GM18909 (cell line): Measurements from ENCODE around the gene LPAR3.
"Not testable (repeated sequence)": the region's sequence is repeated elsewhere in the genome, so short reads cannot be mapped to it uniquely, and the experiment has no call there.

Experiments used
- ATAC-seq: cut with Tn5 transposase; IDR thresholded peaks from one replicate; pipeline ENCODE4 v1.9.1; 2021; ENCODE audit warnings: mild to moderate bottlenecking; ENCODE audit not compliant: unreplicated experiment, poor library complexity

Gene LPAR3

DNA sequence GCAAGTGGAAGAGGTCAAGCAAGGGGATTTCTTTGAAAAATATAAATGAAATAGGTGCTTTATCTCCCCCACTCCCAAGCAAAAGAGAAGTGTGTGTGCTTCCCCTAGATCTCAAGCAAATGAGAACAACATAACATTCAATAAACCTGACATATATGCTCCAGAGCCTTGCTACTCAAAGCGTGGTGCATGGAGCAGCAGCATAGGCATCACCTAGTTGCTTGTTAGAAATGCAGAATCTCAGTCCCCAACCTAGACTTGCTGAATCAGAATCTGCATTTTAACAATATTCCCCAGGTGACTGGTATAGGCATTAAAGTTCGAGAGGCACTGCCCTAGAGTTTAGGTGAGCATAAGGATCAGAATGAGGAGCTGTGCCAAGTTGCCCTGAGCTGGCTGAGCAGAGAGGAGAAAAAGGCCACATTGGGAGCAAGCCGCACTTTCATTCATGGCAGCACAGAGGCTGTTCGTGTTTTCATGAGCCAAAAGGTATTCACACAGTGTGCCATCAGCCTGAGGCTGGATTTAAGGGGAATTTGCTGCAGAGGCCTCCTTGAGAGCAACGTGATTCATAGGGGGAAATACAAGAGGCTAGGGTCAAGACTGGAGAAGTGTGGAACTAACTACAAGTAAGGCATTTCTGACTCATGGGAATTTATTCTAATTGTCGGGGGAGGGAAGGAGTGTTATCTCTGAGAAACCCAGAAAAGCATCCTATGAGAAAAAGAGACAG, 14.3 kb upstream of the LPAR3 start:
- ATAC-seq = no peak

DNA sequence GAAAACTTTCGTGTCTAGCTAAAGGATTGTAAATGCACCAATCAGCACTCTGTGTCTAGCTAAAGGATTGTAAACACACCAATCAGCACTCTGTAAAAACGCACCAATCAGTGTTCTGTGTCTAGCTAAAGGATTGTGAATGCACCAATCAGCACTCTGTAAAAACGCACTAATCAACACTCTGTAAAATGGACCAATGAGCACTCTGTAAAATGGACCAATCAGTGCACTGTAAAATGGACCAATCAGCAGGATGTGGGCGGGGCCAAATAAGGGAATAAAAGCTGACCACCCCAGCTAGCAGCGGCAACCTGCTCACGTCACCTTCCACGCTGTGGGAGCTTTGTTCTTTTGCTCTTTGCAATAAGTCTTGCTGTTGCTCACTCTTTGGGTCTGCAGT, 9.7 kb upstream of the LPAR3 start:
- ATAC-seq = not testable (repeated sequence)

DNA sequence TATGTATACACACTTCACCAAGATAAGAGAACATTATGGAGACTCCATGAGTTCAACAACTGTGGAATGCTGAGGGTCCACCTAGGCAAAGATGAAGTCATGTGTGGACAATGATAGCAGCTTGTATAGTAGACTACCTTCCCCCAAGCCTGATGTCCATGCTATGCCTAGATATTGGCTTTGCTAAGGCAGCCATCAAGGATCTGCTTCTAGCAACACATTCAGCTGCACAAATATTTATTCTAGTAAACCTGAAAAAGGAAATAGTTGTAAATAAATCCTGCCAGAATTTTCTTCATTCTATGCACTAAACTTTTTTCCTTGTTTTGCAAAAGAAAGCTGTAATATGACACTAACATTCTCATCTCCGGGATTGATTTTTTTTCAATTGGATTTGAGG, 7.0 kb upstream of the LPAR3 start:
- ATAC-seq = no peak

GRCh38 chr1:84896279-84896678, 3.3 kb upstream of the LPAR3 start:
- no peak for ATAC-seq

GRCh38 chr1:84890566-84890965, 2.4 kb downstream of the LPAR3 start:
- ATAC-seq = no peak

- ATAC-seq = no peak
These were observed 3.6 kb downstream of the LPAR3 start for GRCh38 chr1:84889437-84889836.

DNA sequence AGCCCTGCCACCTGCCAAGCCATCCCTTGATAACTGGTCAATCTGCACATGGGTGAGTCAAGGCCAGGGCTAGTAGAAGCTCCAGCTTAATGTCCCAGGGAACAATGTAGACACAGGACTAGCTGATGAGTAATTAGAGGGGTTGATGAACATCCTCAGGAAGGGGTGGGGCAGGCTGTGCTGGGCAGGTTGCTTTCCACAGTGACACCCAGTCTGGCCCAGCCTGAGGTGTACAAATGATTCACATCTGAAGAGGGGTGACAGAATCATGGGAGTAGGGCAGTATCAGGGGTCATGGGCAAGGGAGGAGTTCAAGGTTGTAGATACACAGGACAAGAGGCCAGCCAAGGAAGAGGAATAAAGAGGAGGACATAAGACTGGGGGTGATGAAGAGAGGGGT, 4.3 kb downstream of the LPAR3 start:
- ATAC-seq = no peak

DNA sequence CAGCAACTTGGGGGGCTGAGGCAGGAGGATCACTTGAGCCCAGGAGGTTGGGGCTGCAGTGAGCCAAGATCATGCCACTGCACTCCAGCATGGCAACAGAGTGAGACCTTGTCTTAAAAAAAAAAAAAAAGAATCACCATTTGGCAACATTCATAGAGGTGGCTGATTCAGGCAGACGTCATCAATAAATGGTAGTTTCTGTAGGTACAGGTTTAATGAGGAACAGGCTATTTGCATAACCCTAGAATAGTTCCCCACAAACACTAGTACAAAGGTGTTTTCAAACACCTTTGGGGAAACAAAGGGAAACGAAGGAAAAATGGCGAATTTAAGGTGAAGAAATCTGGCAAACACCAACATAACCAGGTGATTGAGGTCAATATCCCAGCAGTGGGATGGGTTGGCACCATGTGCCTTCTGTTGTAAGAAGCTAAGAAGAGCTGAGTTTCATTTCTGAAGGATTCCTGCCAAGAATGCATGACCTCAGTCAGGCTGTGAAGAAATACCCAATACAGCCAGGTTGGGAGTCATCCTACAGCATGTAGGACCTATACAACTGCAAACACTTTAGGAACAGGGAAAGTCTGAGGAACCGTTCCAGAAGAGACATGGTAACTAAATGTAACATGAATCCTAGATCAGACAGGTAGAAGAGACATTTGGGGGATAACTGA, 5.6 kb downstream of the LPAR3 start:
- no peak for ATAC-seq

DNA sequence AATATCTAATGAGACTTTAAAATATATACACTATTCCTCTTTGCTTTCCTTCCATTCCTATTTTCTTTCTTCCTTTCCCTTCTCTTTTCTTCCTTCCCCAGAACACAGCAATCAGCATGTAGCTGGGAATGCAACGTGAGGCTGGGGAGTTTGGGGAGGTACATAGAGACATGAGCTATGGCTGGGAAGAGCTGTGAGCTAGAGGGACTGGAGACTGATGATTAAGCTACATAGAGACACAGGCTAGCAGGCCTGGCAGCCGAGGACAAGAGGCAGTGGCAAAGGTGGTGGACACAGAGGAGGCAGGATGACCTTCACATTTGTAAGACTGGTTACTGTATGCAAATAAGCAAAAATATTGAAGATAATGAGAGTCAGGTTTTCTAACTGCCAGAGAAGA, 7.5 kb downstream of the LPAR3 start:
- no peak for ATAC-seq

- ATAC-seq = no peak
These were observed 8.2 kb downstream of the LPAR3 start for GRCh38 chr1:84884671-84885389.

- no peak for ATAC-seq
These were observed 9.7 kb downstream of the LPAR3 start for GRCh38 chr1:84883286-84883685.

- ATAC-seq = no peak
These were observed 15.4 kb downstream of the LPAR3 start for GRCh38 chr1:84877592-84877991.

DNA sequence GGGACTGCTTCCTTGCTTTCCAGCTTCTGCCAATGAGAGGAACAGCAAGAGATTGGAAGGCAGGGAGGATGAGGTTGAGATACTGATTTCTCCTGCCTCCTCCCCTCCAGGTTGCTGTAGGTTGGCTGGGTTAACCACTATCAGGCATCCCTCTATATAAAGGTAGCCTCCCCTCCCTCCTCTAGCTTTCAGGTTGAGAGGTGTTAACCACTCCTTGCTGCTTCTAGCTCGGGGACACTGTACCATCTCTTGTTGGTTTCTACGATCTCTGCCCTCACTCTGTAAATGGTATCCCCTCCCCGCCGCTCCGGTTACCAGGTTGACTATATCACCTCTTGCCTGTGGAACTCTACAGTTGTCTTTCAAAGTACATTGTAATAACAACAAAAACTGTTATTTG, 16.7 kb downstream of the LPAR3 start:
- no peak for ATAC-seq

GRCh38 chr1:84873366-84873765, 19.6 kb downstream of the LPAR3 start:
- ATAC-seq = no peak

- ATAC-seq = no peak
These were observed 20.2 kb downstream of the LPAR3 start for GRCh38 chr1:84872696-84873355.

- no peak for ATAC-seq
These were observed 21.8 kb downstream of the LPAR3 start for GRCh38 chr1:84871181-84871580.

DNA sequence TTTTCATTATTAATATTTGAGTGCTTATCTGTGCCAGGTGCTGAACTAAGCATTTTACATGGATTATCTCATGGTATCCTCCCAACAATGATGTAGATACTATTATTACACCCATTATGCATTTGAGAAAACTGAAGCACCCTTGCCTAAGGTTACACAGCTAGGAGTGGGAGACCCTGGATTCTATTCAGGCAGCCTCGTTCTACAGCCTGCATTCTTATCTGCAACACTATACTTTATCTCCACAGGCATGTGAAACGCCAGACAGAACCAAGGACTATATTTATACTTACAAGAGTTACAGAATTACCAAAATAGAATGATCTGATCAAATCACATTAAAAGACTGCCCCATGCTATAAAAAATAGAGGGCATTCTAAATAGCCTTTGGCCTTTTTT, 22.4 kb downstream of the LPAR3 start:
- ATAC-seq = no peak

DNA sequence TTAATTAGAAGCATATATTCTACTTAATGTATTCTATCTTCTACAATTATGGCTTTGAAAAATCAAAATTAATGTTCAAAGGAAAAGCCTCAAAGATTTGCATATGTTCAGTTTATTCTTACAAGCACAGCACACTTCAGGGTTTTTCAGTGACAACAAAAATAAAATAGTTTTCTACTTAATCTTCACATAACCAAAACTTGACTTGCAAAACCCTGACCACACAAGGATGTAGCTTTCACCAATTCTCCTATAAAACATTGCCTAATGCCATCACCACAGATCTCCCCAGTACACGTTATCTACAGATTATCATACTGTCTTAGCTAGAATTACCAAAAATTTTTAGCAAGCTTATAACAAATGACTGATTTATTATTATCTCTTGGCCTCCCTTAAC, 23.3 kb downstream of the LPAR3 start:
- ATAC-seq = no peak

DNA sequence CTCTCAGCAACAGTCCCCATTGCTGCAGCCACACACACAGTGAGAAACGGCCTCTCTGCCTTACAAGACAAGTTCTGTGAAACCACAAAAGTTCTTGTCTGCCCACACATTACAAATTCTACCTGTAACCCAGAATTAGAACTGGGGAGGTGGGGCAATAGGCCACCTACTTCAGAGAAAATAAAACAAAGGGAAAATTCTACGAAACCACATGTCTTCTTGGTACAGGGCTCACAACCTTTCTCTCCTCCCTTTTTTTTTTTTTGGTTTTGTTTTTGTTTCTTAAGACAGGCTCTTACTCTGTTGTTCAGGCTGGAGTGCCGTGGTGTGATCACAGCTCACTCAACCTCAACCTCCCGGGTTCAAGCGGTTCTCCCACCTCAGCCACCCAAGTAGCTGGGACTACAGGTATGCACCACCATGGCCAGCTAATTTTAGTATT, 30.2 kb downstream of the LPAR3 start:
- peak; percentile 96 for ATAC-seq

DNA sequence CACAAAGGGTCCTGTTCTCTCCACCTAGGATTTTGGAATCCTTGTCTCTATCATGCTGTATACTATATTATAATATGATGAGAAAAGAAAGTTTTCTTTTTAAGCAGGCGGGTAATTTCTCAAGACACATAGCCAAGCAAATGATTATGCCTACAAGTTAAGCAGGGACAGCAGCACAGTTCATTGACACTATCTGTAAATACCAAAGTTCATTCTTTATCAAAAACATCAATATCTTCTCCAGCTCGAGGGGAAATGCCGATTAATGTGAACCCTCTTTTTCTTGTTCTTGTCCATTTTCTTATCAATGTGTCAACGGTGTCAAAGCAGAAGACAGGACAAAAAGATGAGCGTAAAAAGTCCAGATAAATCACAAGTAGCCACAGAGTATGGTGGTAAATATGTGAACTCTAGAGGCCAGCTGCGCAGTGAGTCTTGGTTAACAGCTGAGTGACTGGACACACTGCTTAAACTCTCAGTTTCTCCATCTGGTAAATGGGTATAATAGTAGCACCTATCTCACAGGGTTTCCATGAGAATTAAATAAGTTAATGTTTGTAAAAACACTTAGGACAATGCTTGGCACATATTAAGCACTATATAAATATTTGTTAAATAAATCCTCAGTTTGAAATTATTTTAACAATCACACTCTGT, 30.9 kb downstream of the LPAR3 start:
- no peak for ATAC-seq
